ENCODE measurements around the gene IFT88.
"Not testable (repeated sequence)": the region's sequence is repeated elsewhere in the genome, so short reads cannot be mapped to it uniquely, and the experiment has no call there.

DNA sequence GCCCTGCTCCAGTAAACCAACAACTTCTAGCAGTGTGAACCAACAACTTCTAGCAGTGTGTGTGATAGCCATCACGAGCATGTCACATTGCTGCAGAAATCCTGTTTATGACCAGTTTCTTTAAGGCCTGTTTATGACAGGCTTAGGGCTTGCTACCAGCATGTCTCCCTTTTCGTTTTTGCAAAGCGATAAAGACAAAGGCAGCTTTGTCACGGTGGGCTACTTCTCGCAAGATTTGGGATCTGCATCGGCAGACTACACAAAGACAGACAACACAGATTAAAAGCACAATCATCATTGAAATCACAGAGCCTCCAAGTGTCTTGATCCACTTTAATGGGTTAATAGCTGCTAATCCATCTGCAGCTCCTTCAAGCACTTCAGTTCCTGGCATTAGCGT lies 111.6 kb downstream of the IFT88 start:
- TF ChIP-seq, protein P1, sequence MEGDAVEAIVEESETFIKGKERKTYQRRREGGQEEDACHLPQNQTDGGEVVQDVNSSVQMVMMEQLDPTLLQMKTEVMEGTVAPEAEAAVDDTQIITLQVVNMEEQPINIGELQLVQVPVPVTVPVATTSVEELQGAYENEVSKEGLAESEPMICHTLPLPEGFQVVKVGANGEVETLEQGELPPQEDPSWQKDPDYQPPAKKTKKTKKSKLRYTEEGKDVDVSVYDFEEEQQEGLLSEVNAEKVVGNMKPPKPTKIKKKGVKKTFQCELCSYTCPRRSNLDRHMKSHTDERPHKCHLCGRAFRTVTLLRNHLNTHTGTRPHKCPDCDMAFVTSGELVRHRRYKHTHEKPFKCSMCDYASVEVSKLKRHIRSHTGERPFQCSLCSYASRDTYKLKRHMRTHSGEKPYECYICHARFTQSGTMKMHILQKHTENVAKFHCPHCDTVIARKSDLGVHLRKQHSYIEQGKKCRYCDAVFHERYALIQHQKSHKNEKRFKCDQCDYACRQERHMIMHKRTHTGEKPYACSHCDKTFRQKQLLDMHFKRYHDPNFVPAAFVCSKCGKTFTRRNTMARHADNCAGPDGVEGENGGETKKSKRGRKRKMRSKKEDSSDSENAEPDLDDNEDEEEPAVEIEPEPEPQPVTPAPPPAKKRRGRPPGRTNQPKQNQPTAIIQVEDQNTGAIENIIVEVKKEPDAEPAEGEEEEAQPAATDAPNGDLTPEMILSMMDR (IDR thresholded peaks at IDR 0.05), result not testable (repeated sequence)
- not testable (repeated sequence) for TF ChIP-seq POLR2AphosphoS5, EP300, POLR2A (IDR thresholded peaks at IDR 0.05)

All from stomach (tissue), 4 donors.